GM12878 (cell line): Measurements from ENCODE around the gene AGAP2.

Source experiments
- JUND ChIP-seq: IDR thresholded peaks from 2 replicates; pipeline ENCODE4 v1.6.1; 2012; ENCODE audit warnings: low read depth, mild to moderate bottlenecking, low read length, improper control_type of control experiment, moderate library complexity
- NFYB ChIP-seq: IDR thresholded peaks from 2 replicates; pipeline ENCODE4 v1.6.1; 2011; ENCODE audit warnings: low read depth, mild to moderate bottlenecking, low read length, improper control_type of control experiment, moderate library complexity; ENCODE audit not compliant: insufficient read depth
- REST ChIP-seq: IDR thresholded peaks from 2 replicates; pipeline ENCODE4 v1.6.1; 2012; ENCODE audit warnings: mild to moderate bottlenecking, low read depth, low read length
- TAF1 ChIP-seq: IDR thresholded peaks from 2 replicates; pipeline ENCODE4 v1.6.1; 2011; ENCODE audit warnings: mild to moderate bottlenecking, low read depth, low read length, borderline replicate concordance
- USF1 ChIP-seq: IDR thresholded peaks from 2 replicates; pipeline ENCODE4 v1.6.1; 2011; ENCODE audit warnings: borderline replicate concordance, low read depth, mild to moderate bottlenecking, moderate library complexity, mixed read lengths, low read length; ENCODE audit not compliant: insufficient read depth; ENCODE audit errors: extremely low read length

GRCh38 chr12:57762463-57762862, 23.9 kb upstream of the AGAP2 start:
- TF ChIP-seq TAF1 (no peak), JUND (no peak), REST (no peak), NFYB (no peak), USF1 (no peak)
